Measurements from ENCODE around the gene PPY.

The PPY gene

GRCh38 chr17:43911904-43912303, 30.4 kb downstream of the PPY start:
- TF ChIP-seq EZH2 (IDR thresholded peaks at IDR 0.05; ENCODE audit: borderline replicate concordance, low read length) (no peak), CTCF (IDR thresholded peaks at IDR 0.05; ENCODE audit: low read length) (no peak)
- no peak overlapping the region for H3K4me3 ChIP-seq (ENCODE audit: low read depth, low read length, poor library complexity, severe bottlenecking)
- H3K36me3 ChIP-seq (ENCODE audit: insufficient read depth, low read length) = no peaks in the 10 kb centered on the region
- no peaks in the 10 kb centered on the region for H3K9me3 ChIP-seq (ENCODE audit: low read length)
- H2AFZ ChIP-seq (ENCODE audit: low read length) = no peak overlapping the region
- H3K27ac ChIP-seq (ENCODE audit: low read depth, low read length, poor library complexity, severe bottlenecking) = no peak overlapping the region
- no peaks in the 10 kb centered on the region for H3K79me2 ChIP-seq (ENCODE audit: insufficient read depth, low read length)
- H3K4me1 ChIP-seq (ENCODE audit: insufficient read depth, low read length, severe bottlenecking) = peaks cover 7% of the 10 kb centered on the region
- peaks cover 6% of the 10 kb centered on the region; the same call in 1 of the 2 replicates for H3K27me3 ChIP-seq (ENCODE audit: insufficient read depth, low read length)
- no peaks in the 10 kb centered on the region for H3K9me2 ChIP-seq (ENCODE audit: low read depth, low read length)
- no peak overlapping the region for H3K4me2 ChIP-seq (ENCODE audit: low read length)
- no peaks in the 10 kb centered on the region for H4K20me1 ChIP-seq (ENCODE audit: insufficient read depth, low read length)
- no peaks in the 10 kb centered on the region for H3F3A ChIP-seq (ENCODE audit: insufficient read depth, low read length)
- no peak overlapping the region for H3K9ac ChIP-seq (ENCODE audit: low read length)

DNA sequence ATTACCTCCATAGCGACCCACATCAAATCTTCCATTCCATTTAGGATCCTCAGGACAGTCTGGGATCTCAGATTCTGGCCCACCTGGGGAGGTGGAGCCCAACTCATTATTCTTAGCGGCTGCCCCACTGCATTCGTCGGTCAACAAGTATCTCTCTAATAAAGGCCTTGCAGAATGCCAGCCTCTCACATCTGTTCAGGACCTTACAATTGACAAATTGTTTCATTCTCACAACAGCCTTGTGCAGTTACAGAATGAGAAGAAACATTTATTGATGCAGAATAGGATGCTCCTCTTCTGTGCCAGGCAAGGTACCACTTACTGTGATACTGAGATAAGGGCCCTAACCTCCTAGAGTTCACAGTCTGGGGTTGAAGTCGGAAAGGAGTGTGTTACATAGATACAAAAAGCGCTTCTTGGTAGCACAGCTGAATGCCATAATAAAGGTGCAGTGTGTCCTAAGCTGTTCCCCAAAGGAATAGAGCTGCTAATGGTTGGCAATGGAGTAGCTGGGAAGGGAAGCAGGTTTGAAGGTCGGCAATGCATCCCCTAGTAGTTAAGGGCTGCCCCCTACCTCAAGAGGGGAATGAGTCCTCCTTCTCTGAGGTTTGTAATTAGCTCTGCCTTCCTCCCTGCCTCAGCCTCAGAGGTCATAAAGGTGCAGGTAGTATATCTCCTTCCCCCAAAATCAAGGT, 32.6 kb downstream of the PPY start:
- Histone ChIP-seq H3K9ac (ENCODE audit: low read length) (no peak overlapping the region), H3K9me3 (ENCODE audit: low read length) (no peaks in the 10 kb centered on the region), H4K20me1 (ENCODE audit: insufficient read depth, low read length) (no peaks in the 10 kb centered on the region), H3K27me3 (ENCODE audit: insufficient read depth, low read length) (peaks cover 6% of the 10 kb centered on the region), H3K79me2 (ENCODE audit: insufficient read depth, low read length) (no peaks in the 10 kb centered on the region), H3K27ac (ENCODE audit: low read depth, low read length, poor library complexity, severe bottlenecking) (no peak overlapping the region), H3F3A (ENCODE audit: insufficient read depth, low read length) (no peaks in the 10 kb centered on the region), H3K4me3 (ENCODE audit: low read depth, low read length, poor library complexity, severe bottlenecking) (no peak overlapping the region), H2AFZ (ENCODE audit: low read length) (no peak overlapping the region), H3K4me1 (ENCODE audit: insufficient read depth, low read length, severe bottlenecking) (peaks cover 8% of the 10 kb centered on the region), H3K4me2 (ENCODE audit: low read length) (no peak overlapping the region), H3K36me3 (ENCODE audit: insufficient read depth, low read length) (no peaks in the 10 kb centered on the region), H3K9me2 (ENCODE audit: low read depth, low read length) (no peaks in the 10 kb centered on the region)
- no peak for TF ChIP-seq CTCF (IDR thresholded peaks at IDR 0.05; ENCODE audit: low read length)

- H3K4me2 ChIP-seq (ENCODE audit: low read length) = no peak overlapping the region; the same call in 1 of the 2 replicates
- H3K79me2 ChIP-seq (ENCODE audit: insufficient read depth, low read length) = no peaks in the 10 kb centered on the region
- peaks cover 8% of the 10 kb centered on the region for H3K4me1 ChIP-seq (ENCODE audit: insufficient read depth, low read length, severe bottlenecking)
- H3F3A ChIP-seq (ENCODE audit: insufficient read depth, low read length) = no peaks in the 10 kb centered on the region
- no peaks in the 10 kb centered on the region for H3K9me3 ChIP-seq (ENCODE audit: low read length)
- no peak overlapping the region for H3K9ac ChIP-seq (ENCODE audit: low read length)
- H3K36me3 ChIP-seq (ENCODE audit: insufficient read depth, low read length) = no peaks in the 10 kb centered on the region
- H3K27me3 ChIP-seq (ENCODE audit: insufficient read depth, low read length) = peaks cover 6% of the 10 kb centered on the region
- H3K27ac ChIP-seq (ENCODE audit: low read depth, low read length, poor library complexity, severe bottlenecking) = no peak overlapping the region
- H3K4me3 ChIP-seq (ENCODE audit: low read depth, low read length, poor library complexity, severe bottlenecking) = no peak overlapping the region
- TF ChIP-seq CTCF (IDR thresholded peaks at IDR 0.05; ENCODE audit: low read length) (no peak), EZH2 (IDR thresholded peaks at IDR 0.05; ENCODE audit: borderline replicate concordance, low read length) (no peak)
- no peak overlapping the region for H2AFZ ChIP-seq (ENCODE audit: low read length)
- no peaks in the 10 kb centered on the region for H3K9me2 ChIP-seq (ENCODE audit: low read depth, low read length)
- H4K20me1 ChIP-seq (ENCODE audit: insufficient read depth, low read length) = no peaks in the 10 kb centered on the region
These were observed 34.1 kb downstream of the PPY start for GRCh38 chr17:43907998-43908721.
